DND-41 (cell line): ENCODE data around the gene VN1R5.
"Not testable (repeated sequence)": the region's sequence is repeated elsewhere in the genome, so short reads cannot be mapped to it uniquely, and the experiment has no call there.

Experiments used
- ATAC-seq: fragments of 200-7000 bp; cut with Tn5 transposase; 3 replicates; pipeline ENCODE4 v1.9.1; 2021; ENCODE audit warnings: low read depth; ENCODE audit not compliant: insufficient read depth
- DNase-seq: peaks from one replicate; pipeline ENCODE4 v3.0.0-alpha.2; 2020
- H2AFZ ChIP-seq: 2 replicates; pipeline ENCODE4 v1.6.0; 2012; ENCODE audit warnings: low read depth, low read length
- H3K27ac ChIP-seq: 2 replicates; pipeline ENCODE4 v1.5.1; 2012; ENCODE audit warnings: low read length, inconsistent platforms
- H3K27me3 ChIP-seq: fragments of 200-600 bp; sonication (generic); 2 replicates; pipeline ENCODE4 v1.6.0; 2012; ENCODE audit warnings: low read length, mild to moderate bottlenecking, inconsistent platforms; ENCODE audit not compliant: insufficient read depth, poor library complexity
- H3K36me3 ChIP-seq: 2 replicates; pipeline ENCODE4 v1.5.1; 2012; ENCODE audit warnings: low read length, inconsistent platforms; ENCODE audit not compliant: insufficient read depth
- H3K4me1 ChIP-seq: 2 replicates; pipeline ENCODE4 v1.5.1; 2012; ENCODE audit warnings: mild to moderate bottlenecking, low read length; ENCODE audit not compliant: insufficient read depth
- H3K4me2 ChIP-seq: 2 replicates; pipeline ENCODE4 v1.6.0; 2012; ENCODE audit warnings: mild to moderate bottlenecking, moderate library complexity, low read length, inconsistent platforms; ENCODE audit not compliant: insufficient read depth
- H3K4me3 ChIP-seq, 2 experiments: fragments of 200-600 bp in 1 of 2; shearing (Covaris generic) in 1 of 2; 2 replicates each; pipeline ENCODE4 v1.5.1; 2012 to 2016; ENCODE audit warnings: inconsistent platforms in 2 of 2, low read length in 2 of 2, mild to moderate bottlenecking in 2 of 2, low read depth in 1 of 2, moderate library complexity in 1 of 2
- H3K79me2 ChIP-seq: 2 replicates; pipeline ENCODE4 v1.6.0; 2012; ENCODE audit warnings: low read length, inconsistent platforms; ENCODE audit not compliant: insufficient read depth
- H3K9ac ChIP-seq: 2 replicates; pipeline ENCODE4 v1.6.0; 2012; ENCODE audit warnings: low read depth, mild to moderate bottlenecking, inconsistent platforms, low read length, moderate library complexity
- H3K9me3 ChIP-seq: 2 replicates; pipeline ENCODE4 v1.5.1; 2012; ENCODE audit warnings: low read length, moderate library complexity, mild to moderate bottlenecking, inconsistent platforms; ENCODE audit not compliant: insufficient read depth, severe bottlenecking
- H4K20me1 ChIP-seq: 2 replicates; pipeline ENCODE4 v1.6.0; 2012; ENCODE audit warnings: low read length; ENCODE audit not compliant: insufficient read depth
- CTCF ChIP-seq: IDR thresholded peaks from 2 replicates; pipeline ENCODE4 v1.5.1; 2012; ENCODE audit warnings: borderline replicate concordance, low read length, moderate library complexity, mild to moderate bottlenecking; ENCODE audit not compliant: poor library complexity, severe bottlenecking; ENCODE audit errors: extremely low read depth
- EZH2 ChIP-seq: IDR thresholded peaks from 3 replicates; pipeline ENCODE4 v1.6.1; 2012; ENCODE audit warnings: borderline replicate concordance, low read depth, mild to moderate bottlenecking, moderate library complexity, low read length, inconsistent platforms; ENCODE audit not compliant: severe bottlenecking

The VN1R5 gene

DNA sequence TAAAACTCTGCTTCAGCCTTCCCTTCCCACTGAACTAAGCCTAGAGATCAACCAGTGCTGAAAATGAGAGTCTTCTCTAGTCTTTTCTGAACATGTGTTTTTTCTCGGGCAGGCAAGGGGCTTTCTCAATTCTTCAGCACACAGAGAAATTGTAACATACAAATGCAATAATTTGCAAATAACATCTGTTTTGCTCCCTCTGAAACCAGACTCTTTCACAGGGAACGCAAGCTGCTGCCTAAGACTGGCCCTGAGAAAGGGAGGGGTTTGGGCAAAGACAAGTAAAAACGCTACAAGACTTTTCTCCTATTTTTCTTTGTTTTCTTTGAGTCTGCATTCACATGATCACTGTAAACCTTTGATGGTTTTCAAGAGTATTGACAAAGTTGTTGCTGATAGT, 39.6 kb upstream of the VN1R5 start:
- H4K20me1 ChIP-seq, result no peaks in the 10 kb centered on the region
- ATAC-seq, result no peak
- no peak overlapping the region for H3K9ac ChIP-seq
- no peak overlapping the region for H3K27ac ChIP-seq
- H2AFZ ChIP-seq, result no peak overlapping the region
- peaks cover 2% of the 10 kb centered on the region; the same call in 1 of the 2 replicates for H3K4me1 ChIP-seq
- TF ChIP-seq EZH2, result no peak
- no peak for TF ChIP-seq CTCF
- no peak for DNase-seq
- no peaks in the 10 kb centered on the region for H3K36me3 ChIP-seq
- H3K9me3 ChIP-seq, result no peaks in the 10 kb centered on the region
- no peak overlapping the region for H3K4me2 ChIP-seq
- H3K27me3 ChIP-seq, result peaks cover 8% of the 10 kb centered on the region
- H3K4me3 ChIP-seq, result no peak overlapping the region
- no peaks in the 10 kb centered on the region for H3K79me2 ChIP-seq

- no peak overlapping the region for H3K27ac ChIP-seq
- H3K4me3 ChIP-seq, result no peak overlapping the region
- DNase-seq (no peak), ATAC-seq (no peak)
- H3K4me1 ChIP-seq, result no peaks in the 10 kb centered on the region
- no peaks in the 10 kb centered on the region for H3K79me2 ChIP-seq
- TF ChIP-seq CTCF (no peak), EZH2 (no peak)
- no peak overlapping the region for H3K4me2 ChIP-seq
- H3K27me3 ChIP-seq, result peaks cover 8% of the 10 kb centered on the region
- no peaks in the 10 kb centered on the region for H4K20me1 ChIP-seq
- no peaks in the 10 kb centered on the region for H3K36me3 ChIP-seq
- H2AFZ ChIP-seq, result no peak overlapping the region
- H3K9ac ChIP-seq, result no peak overlapping the region
- no peaks in the 10 kb centered on the region for H3K9me3 ChIP-seq
These were observed 37.7 kb upstream of the VN1R5 start for GRCh38 chr1:247218121-247218651.

DNA sequence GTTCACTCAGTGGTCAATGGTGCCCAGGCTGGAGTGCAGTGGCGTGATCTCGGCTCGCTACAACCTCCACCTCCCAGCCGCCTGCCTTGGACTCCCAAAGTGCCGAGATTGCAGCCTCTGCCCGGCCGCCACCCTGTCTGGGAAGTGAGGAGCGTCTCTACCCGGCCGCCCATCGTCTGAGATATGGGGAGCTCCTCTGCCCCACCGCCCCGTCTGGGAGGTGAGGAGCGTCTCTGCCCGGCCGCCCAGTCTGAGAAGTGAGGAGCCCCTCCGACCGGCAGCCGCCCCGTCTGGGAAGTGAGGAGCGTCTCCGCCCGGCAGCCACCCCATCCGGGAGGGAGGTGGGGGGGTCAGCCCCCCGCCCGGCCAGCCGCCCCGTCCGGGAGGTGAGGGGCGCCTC, 35.6 kb upstream of the VN1R5 start:
- H3K27ac ChIP-seq, H3K9ac ChIP-seq, H3K36me3 ChIP-seq, H2AFZ ChIP-seq, H3K4me3 ChIP-seq, H3K27me3 ChIP-seq, H3K9me3 ChIP-seq, H3K79me2 ChIP-seq, H4K20me1 ChIP-seq, H3K4me1 ChIP-seq, H3K4me2 ChIP-seq, ATAC-seq, DNase-seq: not testable (repeated sequence)

- no peaks in the 10 kb centered on the region for H3K79me2 ChIP-seq
- H3K27me3 ChIP-seq, result no peaks in the 10 kb centered on the region
- no peaks in the 10 kb centered on the region for H4K20me1 ChIP-seq
- H3K27ac ChIP-seq, result no peak overlapping the region
- no peak overlapping the region for H3K4me2 ChIP-seq
- ATAC-seq (no peak), DNase-seq (no peak)
- no peak overlapping the region for H3K9ac ChIP-seq
- H3K36me3 ChIP-seq, result no peaks in the 10 kb centered on the region
- peaks cover 3% of the 10 kb centered on the region for H3K9me3 ChIP-seq
- no peak overlapping the region for H3K4me3 ChIP-seq
- H2AFZ ChIP-seq, result no peak overlapping the region
- TF ChIP-seq EZH2, result no peak
- no peaks in the 10 kb centered on the region for H3K4me1 ChIP-seq
These were observed 33.0 kb upstream of the VN1R5 start for GRCh38 chr1:247222840-247223239.
